ENCODE data around the gene MEGF9. TPM values are rescaled to one million over a fixed set of nuclear protein-coding genes. Genes with fewer than 3 reads are reported as not detected.

The MEGF9 gene
- total RNA-seq, 1 experiment from 2014 or later = 8.3 TPM

DNA sequence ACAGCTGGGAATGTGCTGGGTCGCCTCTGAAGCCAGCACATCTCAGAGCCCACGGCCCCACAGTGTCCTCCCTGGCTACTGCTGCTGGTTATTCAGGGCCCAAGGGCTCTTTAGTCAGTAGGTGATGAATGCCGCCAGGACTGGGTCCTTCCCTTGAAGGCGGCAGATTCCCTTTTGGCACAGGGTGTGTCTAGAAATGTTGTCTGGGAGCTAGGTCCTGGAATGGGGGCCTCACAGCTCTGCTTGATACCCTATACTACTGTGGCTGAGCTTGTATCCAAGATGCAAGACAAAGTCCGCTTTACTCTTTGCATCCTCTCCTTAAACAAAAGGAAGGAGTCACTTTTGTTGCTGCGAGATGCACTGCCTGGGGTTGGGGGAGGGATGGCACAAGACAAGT lies 33.1 kb downstream of the MEGF9 start:
- TF ChIP-seq ELF1 (IDR thresholded peaks at IDR 0.05; ENCODE audit: borderline replicate concordance, low read depth) (no peak), TCF7L2 (IDR thresholded peaks at IDR 0.05; ENCODE audit: borderline replicate concordance, extremely low read depth, insufficient read depth, insufficient read length) (no peak), EGR1 (IDR thresholded peaks at IDR 0.05; ENCODE audit: low read depth) (no peak), POLR2A (IDR thresholded peaks at IDR 0.05; ENCODE audit: borderline replicate concordance, extremely low read depth, insufficient read depth, insufficient read length) (no peak), ZNF274 (IDR thresholded peaks at IDR 0.05; ENCODE audit: low read depth, low read length) (no peak), SRF (IDR thresholded peaks at IDR 0.05; ENCODE audit: low read depth) (no peak), FOSL1 (IDR thresholded peaks at IDR 0.05; ENCODE audit: low read depth) (no peak), ZFX (IDR thresholded peaks at IDR 0.05) (no peak), YY1 (IDR thresholded peaks at IDR 0.05; ENCODE audit: extremely low read depth, insufficient replicate concordance, low read depth, low read length) (no peak), JUND (IDR thresholded peaks at IDR 0.05) (no peak), POLR2AphosphoS5 (IDR thresholded peaks at IDR 0.05; ENCODE audit: low read depth, low read length) (no peak), CEBPB (IDR thresholded peaks at IDR 0.05; ENCODE audit: low read depth) (no peak)
- TF ChIP-seq, protein P1, sequence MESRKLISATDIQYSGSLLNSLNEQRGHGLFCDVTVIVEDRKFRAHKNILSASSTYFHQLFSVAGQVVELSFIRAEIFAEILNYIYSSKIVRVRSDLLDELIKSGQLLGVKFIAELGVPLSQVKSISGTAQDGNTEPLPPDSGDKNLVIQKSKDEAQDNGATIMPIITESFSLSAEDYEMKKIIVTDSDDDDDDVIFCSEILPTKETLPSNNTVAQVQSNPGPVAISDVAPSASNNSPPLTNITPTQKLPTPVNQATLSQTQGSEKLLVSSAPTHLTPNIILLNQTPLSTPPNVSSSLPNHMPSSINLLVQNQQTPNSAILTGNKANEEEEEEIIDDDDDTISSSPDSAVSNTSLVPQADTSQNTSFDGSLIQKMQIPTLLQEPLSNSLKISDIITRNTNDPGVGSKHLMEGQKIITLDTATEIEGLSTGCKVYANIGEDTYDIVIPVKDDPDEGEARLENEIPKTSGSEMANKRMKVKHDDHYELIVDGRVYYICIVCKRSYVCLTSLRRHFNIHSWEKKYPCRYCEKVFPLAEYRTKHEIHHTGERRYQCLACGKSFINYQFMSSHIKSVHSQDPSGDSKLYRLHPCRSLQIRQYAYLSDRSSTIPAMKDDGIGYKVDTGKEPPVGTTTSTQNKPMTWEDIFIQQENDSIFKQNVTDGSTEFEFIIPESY (IDR thresholded peaks at IDR 0.05; ENCODE audit: extremely low read depth, insufficient replicate concordance, low read length) = no peak
- TF ChIP-seq, protein P2, sequence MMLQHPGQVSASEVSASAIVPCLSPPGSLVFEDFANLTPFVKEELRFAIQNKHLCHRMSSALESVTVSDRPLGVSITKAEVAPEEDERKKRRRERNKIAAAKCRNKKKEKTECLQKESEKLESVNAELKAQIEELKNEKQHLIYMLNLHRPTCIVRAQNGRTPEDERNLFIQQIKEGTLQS (IDR thresholded peaks at IDR 0.05) = no peak
- Histone ChIP-seq H3K4me3 (replicated peaks in 1 of 2; ENCODE audit: low read depth in 1 of 2, low read length in 2 of 2) (no peak overlapping the region), H3K36me3 (ENCODE audit: control insufficient read depth in 1 of 2, insufficient read depth in 2 of 2, low read length in 2 of 2) (no peaks in the 10 kb centered on the region), H2AFZ (ENCODE audit: low read depth, low read length, poor library complexity, severe bottlenecking) (no peak overlapping the region), H3K27ac (ENCODE audit: low read depth, low read length) (no peak overlapping the region), H3K27me3 (ENCODE audit: insufficient read depth, low read length) (no peaks in the 10 kb centered on the region), H3K4me1 (ENCODE audit: control insufficient read depth in 1 of 2, insufficient read depth in 2 of 2, low read length in 2 of 2) (peaks cover 3 to 8% of the 10 kb centered on the region in 2 experiments; a peak in 1 of 4 replicates), H3K9ac (ENCODE audit: low read length) (no peak overlapping the region), H3K9me3 (ENCODE audit: control insufficient read depth in 1 of 2, insufficient read depth in 1 of 2, low read depth in 1 of 2, low read length in 2 of 2) (no peaks in the 10 kb centered on the region), H3K79me2 (ENCODE audit: insufficient read depth, low read length) (no peaks in the 10 kb centered on the region), H4K20me1 (ENCODE audit: insufficient read depth) (no peaks in the 10 kb centered on the region), H3K4me2 (ENCODE audit: low read length) (no peak overlapping the region), H3K9me2 (ENCODE audit: insufficient read depth) (no peaks in the 10 kb centered on the region)
- intact Hi-C loops (cut with micrococcal nuclease) = no loop called here
- ChIA-PET RAD21 (ENCODE audit: low non-redundant PET in 1 of 2, low total read pairs in 2 of 2, uncharacterized antibody in 2 of 2, unreplicated experiment in 2 of 2) (no interaction called here), POLR2A (no interaction called here), CTCF (interaction anchor here (0.9 kb wide), 1 partner anchor 11 kb away, joined by 3 read pairs; no protein-coding TSS in a partner anchor)
- ATAC-seq (no peak), DNase-seq (ENCODE audit: low read depth, low spot score) (no peak)
- no TSS peak for BruUV-seq (replicated peaks)
